ENCODE measurements around the gene FUBP3.

FUBP3 gene

GRCh38 chr9:130654879-130655278, 75.5 kb downstream of the FUBP3 start:
- TF ChIP-seq CTCF (IDR thresholded peaks at IDR 0.05), result no peak

DNA sequence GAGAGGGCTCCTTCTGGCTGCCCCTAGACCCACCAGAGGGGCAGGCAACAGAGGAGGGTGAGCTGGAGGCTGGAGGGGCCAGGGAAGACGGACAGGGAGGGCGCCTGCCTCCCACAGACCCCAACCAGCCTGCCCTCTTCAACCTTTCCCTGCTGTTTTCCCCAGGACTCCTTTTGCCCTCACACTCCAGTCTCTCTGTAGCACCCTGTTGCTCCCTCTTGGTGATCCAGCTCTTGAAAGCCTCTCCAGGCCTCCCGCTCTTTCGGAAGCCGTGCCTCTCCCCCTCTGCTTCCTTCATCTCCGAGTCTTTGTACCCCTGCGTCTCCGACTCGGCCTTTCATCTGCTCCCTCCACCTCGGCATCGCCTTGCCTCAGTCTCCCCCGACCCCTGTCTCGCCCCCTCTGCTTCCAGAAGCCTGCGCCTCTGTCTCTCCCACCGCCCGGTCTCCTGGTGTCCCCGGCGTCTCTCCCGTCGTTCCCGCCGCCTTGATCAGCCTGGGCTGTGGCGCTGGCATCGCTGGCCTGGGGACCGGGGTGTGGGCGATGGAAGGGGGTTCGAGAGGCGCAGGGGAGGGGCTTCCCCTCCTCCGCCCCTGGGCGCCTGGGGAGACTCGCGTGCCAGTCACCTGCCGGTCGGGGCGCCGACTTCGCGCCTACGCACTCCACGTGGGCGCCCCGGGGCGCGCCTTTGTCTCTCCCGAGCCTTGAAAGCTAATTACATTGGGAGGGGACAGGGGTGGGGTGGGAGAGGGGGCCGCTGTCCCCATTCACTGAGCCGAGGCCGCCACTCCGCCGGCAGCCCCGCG, 79.7 kb downstream of the FUBP3 start:
- no peak for TF ChIP-seq CTCF (IDR thresholded peaks at IDR 0.05)

- TF ChIP-seq CTCF (IDR thresholded peaks at IDR 0.05), result no peak
These were observed 80.4 kb downstream of the FUBP3 start for GRCh38 chr9:130659699-130660248.

DNA sequence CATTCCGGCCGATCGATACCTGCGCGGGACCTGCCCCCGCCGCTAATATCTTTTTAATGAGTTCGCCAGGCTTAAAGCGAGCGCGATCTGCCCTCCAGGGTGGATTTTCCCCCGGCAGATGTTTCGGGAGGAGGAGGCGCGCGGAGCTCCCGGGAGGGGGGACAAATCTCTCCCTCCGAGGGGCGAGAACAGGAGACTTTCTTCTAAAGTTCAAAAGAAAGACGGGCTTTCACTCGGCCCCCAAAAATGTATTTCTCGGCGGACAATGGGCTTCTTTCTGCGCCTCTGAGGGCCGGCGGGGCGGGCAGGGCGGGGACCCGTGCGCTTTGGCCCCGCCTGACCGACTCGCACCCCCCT, 80.9 kb downstream of the FUBP3 start:
- no peak for TF ChIP-seq CTCF (IDR thresholded peaks at IDR 0.05)

DNA sequence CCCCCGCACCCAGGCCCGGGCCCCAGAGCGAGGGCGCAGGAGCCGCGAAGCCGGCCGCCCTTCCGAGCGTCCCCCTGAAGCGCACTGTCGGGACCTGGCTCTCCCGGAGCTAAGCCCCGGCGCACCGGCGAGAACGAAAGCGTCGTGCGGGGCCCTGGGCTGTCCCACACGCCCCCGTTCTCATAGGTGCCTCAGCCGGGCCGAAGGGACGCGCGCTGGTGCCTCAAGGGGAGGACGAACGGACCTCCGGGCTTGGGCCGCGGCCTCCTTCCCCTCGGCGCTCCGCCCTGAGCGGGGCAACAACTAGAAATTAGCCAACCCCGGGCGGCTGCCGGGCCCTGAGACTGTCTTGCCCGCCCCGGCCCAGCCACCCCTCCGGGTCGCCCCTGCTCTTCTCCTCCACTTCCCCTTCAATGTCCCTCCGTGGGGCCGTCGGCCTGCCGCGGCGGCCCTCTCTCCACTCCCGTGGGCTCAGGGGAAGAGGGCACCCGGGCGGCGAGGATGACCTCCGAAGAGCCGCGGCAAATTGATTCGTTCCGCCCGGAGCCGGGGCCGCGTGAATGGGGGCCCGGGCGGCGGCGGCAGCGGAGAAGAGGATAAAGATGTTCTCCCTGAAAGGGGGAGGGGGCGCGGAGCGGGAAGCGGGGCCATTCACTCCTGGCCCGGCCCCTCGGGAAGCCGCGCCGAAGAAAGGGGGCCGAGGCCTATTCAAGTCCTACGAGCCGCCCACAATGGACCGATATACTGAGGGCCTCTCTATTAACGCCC, 81.5 kb downstream of the FUBP3 start:
- no peak for TF ChIP-seq CTCF (IDR thresholded peaks at IDR 0.05)

- no peak for TF ChIP-seq CTCF (IDR thresholded peaks at IDR 0.05)
These were observed 82.2 kb downstream of the FUBP3 start for GRCh38 chr9:130661451-130662098.

DNA sequence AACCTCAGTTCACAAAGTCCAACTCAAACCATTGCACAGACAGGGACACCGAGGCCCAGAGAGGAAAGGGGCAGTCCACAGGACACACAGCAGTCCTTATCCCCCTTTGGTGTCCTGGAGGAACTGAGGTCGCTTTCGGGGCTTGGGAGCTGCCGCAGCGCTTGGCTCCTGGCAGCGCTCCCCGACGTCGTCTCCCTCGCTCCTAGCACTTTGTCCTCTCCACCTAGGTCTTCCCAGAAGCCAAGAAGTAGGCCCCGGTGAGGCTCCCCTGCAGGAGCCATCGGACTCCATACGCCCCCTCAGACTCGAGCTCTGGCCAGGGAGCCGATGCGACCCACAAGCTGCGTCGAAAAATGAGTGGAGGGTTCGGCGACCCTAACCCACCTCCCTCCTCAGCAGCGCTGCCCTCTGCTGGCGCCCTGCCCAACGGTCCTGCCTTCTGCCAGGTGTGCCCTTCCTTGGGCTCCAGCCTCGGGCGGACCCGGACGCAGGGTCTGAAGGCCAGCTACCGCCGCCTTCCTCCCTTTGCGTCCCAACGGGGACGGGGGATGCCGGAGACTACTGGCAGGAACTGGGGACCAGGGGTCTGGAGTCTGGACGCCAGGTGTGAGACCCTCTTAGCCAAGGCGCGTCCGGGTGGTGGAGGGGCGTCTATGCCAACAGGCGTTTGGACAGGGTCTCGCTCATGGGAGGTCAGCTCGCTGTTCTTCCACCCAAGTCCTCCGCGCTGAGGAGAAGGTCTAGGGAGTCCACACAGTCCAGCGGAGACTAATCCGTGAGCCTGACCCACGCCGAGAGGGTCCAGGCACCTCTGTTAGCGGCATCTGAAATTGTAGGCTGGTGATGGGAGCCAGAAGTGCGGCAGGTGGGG, 83.0 kb downstream of the FUBP3 start:
- no peak for TF ChIP-seq CTCF (IDR thresholded peaks at IDR 0.05)
